Endodermal cell (in vitro differentiated cells): ENCODE results near the gene DND1. TPM values are rescaled to one million over a fixed set of nuclear protein-coding genes. Genes with fewer than 3 reads are reported as not detected.
"Not testable (repeated sequence)": the region's sequence is repeated elsewhere in the genome, so short reads cannot be mapped to it uniquely, and the experiment has no call there.

Experiments
- DNase-seq: peaks from one replicate; pipeline ENCODE4 v3.0.0-alpha.2; 2017
- H3K27ac ChIP-seq: 2 replicates; pipeline ENCODE4 v1.5.1; 2013; ENCODE audit warnings: mild to moderate bottlenecking, low read depth, low read length, moderate library complexity
- H3K27me3 ChIP-seq: 2 replicates; pipeline ENCODE4 v1.6.1; 2013; ENCODE audit warnings: mild to moderate bottlenecking, low read length, moderate library complexity; ENCODE audit not compliant: insufficient read depth, control insufficient read depth, poor library complexity, severe bottlenecking
- H3K36me3 ChIP-seq: 2 replicates; pipeline ENCODE4 v1.7.0; 2013; ENCODE audit warnings: mild to moderate bottlenecking, low read length, moderate library complexity; ENCODE audit not compliant: control insufficient read depth, insufficient read depth
- H3K4me1 ChIP-seq: one replicate; pipeline ENCODE4 v1.7.0; 2013; ENCODE audit warnings: low read length; ENCODE audit not compliant: control insufficient read depth, insufficient read depth
- H3K4me3 ChIP-seq: 2 replicates; pipeline ENCODE4 v1.5.1; 2013; ENCODE audit warnings: mild to moderate bottlenecking, low read length, moderate library complexity
- H3K9ac ChIP-seq: 2 replicates; pipeline ENCODE4 v1.6.1; 2013; ENCODE audit warnings: mild to moderate bottlenecking, low read length, moderate library complexity; ENCODE audit not compliant: poor library complexity, severe bottlenecking; ENCODE audit errors: extremely low read depth
- H3K9me3 ChIP-seq: 2 replicates; pipeline ENCODE4 v1.6.1; 2013; ENCODE audit warnings: mild to moderate bottlenecking, low read length, moderate library complexity; ENCODE audit not compliant: control insufficient read depth
- H3K27ac Mint-ChIP-seq: 2 replicates; pipeline ENCODE4 v1.8.0; 2020; ENCODE audit warnings: mixed read lengths
- H3K27me3 Mint-ChIP-seq: 2 replicates; pipeline ENCODE4 v1.8.0; 2021; ENCODE audit warnings: mild to moderate bottlenecking, mixed read lengths; ENCODE audit not compliant: insufficient read depth
- H3K36me3 Mint-ChIP-seq: 2 replicates; pipeline ENCODE4 v1.8.0; 2020; ENCODE audit warnings: low read depth, mixed read lengths
- H3K4me1 Mint-ChIP-seq: 2 replicates; pipeline ENCODE4 v1.8.0; 2020; ENCODE audit warnings: mixed read lengths
- H3K4me3 Mint-ChIP-seq: 2 replicates; pipeline ENCODE4 v1.8.0; 2020; ENCODE audit warnings: mild to moderate bottlenecking, moderate library complexity, mixed read lengths
- H3K9me3 Mint-ChIP-seq: 2 replicates; pipeline ENCODE4 v1.8.0; 2020; ENCODE audit warnings: mild to moderate bottlenecking, mixed read lengths
- CTCF ChIP-seq: fragments of 200-600 bp; sonication (generic); conservative IDR thresholded peaks from 2 replicates; pipeline ENCODE4 v1.5.0; 2021; ENCODE audit warnings: antibody characterized with exemption, mild to moderate bottlenecking
- WGBS, 2 experiments: methylation state at CpG; one replicate each; pipeline versions ENCODE4 v1.1.5 to v1.1.7; 2013; ENCODE audit warnings: missing lambda C conversion rate in 2 of 2, mixed read lengths in 1 of 2; ENCODE audit not compliant: insufficient coverage in 1 of 2, insufficient read length in 1 of 2; 5-methylcytosine and 5-hydroxymethylcytosine counted together
- total RNA-seq, 2 donors: library from RNA; stranded (reverse); fragmentation: NEBNext Ultra II Directional in 1 of 2; extraction: Animal tissue kit (Norgen Biotek cat#: 25700) in 1 of 2; gene quantifications; 2 replicates in 1 of 2; 3 replicates in 1 of 2; pipeline ENCODE4 v1.2.1, GENCODE V29; 2021

Gene DND1
- total RNA-seq, 2 donors from 2014 or later, result 1.1 to 1.6 TPM

GRCh38 chr5:140641716-140642115, 31.7 kb downstream of the DND1 start:
- H3K9ac ChIP-seq, result no peak overlapping the region
- DNase-seq, result no peak
- peaks cover 7% of the 10 kb centered on the region for H3K4me1 ChIP-seq
- Mint-ChIP-seq H3K4me1 (peaks cover 14% of the 10 kb centered on the region), H3K27me3 (no peaks in the 10 kb centered on the region), H3K27ac (no peak overlapping the region), H3K9me3 (peaks cover 19% of the 10 kb centered on the region), H3K4me3 (no peak overlapping the region), H3K36me3 (peaks cover 48% of the 10 kb centered on the region)
- WGBS, 2 experiments, result 91 to 94% methylated on average over 3 to 8 of the region's 8 CpGs
- H3K27ac ChIP-seq, result no peak overlapping the region
- H3K27me3 ChIP-seq, result no peaks in the 10 kb centered on the region
- H3K4me3 ChIP-seq, result no peak overlapping the region
- H3K36me3 ChIP-seq, result peaks cover 42% of the 10 kb centered on the region
- no peak for TF ChIP-seq CTCF
- H3K9me3 ChIP-seq, result peaks cover 13% of the 10 kb centered on the region

- TF ChIP-seq CTCF, result peak; percentile 80
- WGBS, 2 experiments, result 1% methylated on average over 33 to 63 of the region's 63 CpGs
- Mint-ChIP-seq H3K9me3 (peaks cover 19% of the 10 kb centered on the region), H3K27me3 (no peaks in the 10 kb centered on the region), H3K4me1 (peaks cover 11% of the 10 kb centered on the region), H3K4me3 (peak within 1 kb of the TSS; percentile 74), H3K36me3 (peaks cover 31% of the 10 kb centered on the region), H3K27ac (peak within 1 kb of the TSS; percentile 84)
- peak; percentile 99 for DNase-seq
- peaks cover 13% of the 10 kb centered on the region for H3K9me3 ChIP-seq
- peaks cover 22% of the 10 kb centered on the region for H3K36me3 ChIP-seq
- peak within 1 kb of the TSS; percentile 88 for H3K4me3 ChIP-seq
- peak within 1 kb of the TSS; percentile 58 for H3K9ac ChIP-seq
- peak within 1 kb of the TSS; percentile 8 for H3K27ac ChIP-seq
- peaks cover 7% of the 10 kb centered on the region for H3K4me1 ChIP-seq
- no peaks in the 10 kb centered on the region for H3K27me3 ChIP-seq
Measured at GRCh38 chr5:140639148-140639981, 34.0 kb downstream of the DND1 start, which contains the start of gene TMCO6. TMCO6 (plus strand) TSS chr5:140639451; CDS start chr5:140639528, 77 bp downstream.

GRCh38 chr5:140638898-140639147, 34.6 kb downstream of the DND1 start:
- H3K27me3 Mint-ChIP-seq, H3K4me1 ChIP-seq, DNase-seq, H3K9ac ChIP-seq, H3K4me3 ChIP-seq, H3K27me3 ChIP-seq: not testable (repeated sequence)
- H3K9me3 Mint-ChIP-seq, result peaks cover 24% of the 10 kb centered on the region
- Histone ChIP-seq H3K36me3 (peaks cover 17% of the 10 kb centered on the region), H3K9me3 (peaks cover 13% of the 10 kb centered on the region), H3K27ac (peak overlapping the region; percentile 8)
- peaks cover 11% of the 10 kb centered on the region for H3K4me1 Mint-ChIP-seq
- peak overlapping the region; percentile 84 for H3K27ac Mint-ChIP-seq
- peak overlapping the region; percentile 74 for H3K4me3 Mint-ChIP-seq
- 67 to 74% methylated on average over 9 of the region's 9 CpGs for WGBS, 2 experiments
- H3K36me3 Mint-ChIP-seq, result peaks cover 26% of the 10 kb centered on the region
